Measurements from ENCODE around the gene ARAP3. TPM values are rescaled to one million over a fixed set of nuclear protein-coding genes. Genes with fewer than 3 reads are reported as not detected.

The ARAP3 gene
- total and polyA plus RNA-seq, 9 of the 15 experiments (the other 6 are each of a cell fraction or from before 2014, with no cell fraction given) = 0.83 to 25.7 (median 6.4) TPM

DNA sequence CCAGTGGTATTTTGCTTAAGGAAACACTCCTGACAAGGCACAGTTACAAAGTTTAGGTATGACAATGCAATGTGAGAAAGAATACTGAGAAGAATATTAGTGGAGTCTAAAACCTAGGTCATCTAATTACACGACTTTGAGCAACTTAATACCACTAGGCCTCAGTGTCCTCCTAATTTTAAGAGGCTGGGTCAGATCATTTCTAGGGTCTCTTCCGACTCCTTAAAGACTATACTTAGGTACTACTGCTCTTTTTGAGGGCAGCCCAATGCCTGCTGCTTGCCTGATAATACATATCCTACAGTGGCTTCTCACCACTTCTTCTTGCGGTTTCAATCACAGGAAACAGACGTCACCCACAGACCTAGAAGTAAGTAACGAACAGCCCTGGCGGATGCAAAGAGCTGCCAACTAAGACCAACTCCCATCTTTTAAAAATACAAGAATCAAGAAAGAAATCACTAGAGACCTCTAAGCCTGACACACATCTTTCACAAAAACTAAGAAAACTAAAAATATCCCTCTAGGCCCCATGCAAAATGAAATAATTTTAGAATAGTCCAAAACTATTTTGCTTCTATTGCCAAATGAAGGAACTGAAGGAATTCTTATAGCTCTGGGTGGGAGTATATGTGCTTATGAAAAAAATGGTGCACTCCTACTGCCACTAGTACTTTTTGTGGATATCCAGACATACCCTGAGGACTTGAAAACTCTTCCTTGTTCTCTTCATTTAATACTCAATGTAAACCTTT is 76.3 kb downstream of the ARAP3 start (continued):
- TF ChIP-seq, protein P1, sequence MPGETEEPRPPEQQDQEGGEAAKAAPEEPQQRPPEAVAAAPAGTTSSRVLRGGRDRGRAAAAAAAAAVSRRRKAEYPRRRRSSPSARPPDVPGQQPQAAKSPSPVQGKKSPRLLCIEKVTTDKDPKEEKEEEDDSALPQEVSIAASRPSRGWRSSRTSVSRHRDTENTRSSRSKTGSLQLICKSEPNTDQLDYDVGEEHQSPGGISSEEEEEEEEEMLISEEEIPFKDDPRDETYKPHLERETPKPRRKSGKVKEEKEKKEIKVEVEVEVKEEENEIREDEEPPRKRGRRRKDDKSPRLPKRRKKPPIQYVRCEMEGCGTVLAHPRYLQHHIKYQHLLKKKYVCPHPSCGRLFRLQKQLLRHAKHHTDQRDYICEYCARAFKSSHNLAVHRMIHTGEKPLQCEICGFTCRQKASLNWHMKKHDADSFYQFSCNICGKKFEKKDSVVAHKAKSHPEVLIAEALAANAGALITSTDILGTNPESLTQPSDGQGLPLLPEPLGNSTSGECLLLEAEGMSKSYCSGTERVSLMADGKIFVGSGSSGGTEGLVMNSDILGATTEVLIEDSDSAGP (CRISPR knock-in tag; IDR thresholded peaks at IDR 0.05) = no peak
- TF ChIP-seq NFRKB (IDR thresholded peaks at IDR 0.05; ENCODE audit: low read depth) = no peak
- TF ChIP-seq NFXL1 (CRISPR knock-in tag; IDR thresholded peaks at IDR 0.05) = no peak
- TF ChIP-seq, protein P2, sequence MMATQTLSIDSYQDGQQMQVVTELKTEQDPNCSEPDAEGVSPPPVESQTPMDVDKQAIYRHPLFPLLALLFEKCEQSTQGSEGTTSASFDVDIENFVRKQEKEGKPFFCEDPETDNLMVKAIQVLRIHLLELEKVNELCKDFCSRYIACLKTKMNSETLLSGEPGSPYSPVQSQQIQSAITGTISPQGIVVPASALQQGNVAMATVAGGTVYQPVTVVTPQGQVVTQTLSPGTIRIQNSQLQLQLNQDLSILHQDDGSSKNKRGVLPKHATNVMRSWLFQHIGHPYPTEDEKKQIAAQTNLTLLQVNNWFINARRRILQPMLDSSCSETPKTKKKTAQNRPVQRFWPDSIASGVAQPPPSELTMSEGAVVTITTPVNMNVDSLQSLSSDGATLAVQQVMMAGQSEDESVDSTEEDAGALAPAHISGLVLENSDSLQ (IDR thresholded peaks at IDR 0.05) = peak; percentile 72
- TF ChIP-seq ZNF764 (CRISPR knock-in tag; IDR thresholded peaks at IDR 0.05; ENCODE audit: low read depth) = no peak
- no peak for TF ChIP-seq ZNF436 (CRISPR knock-in tag; IDR thresholded peaks at IDR 0.05)
- peak; percentile 39; the same call in 1 of the 2 replicates for TF ChIP-seq ZBTB17 (CRISPR knock-in tag; IDR thresholded peaks at IDR 0.05)
- peak; percentile 92 to 95 for TF ChIP-seq KDM1A (IDR thresholded peaks at IDR 0.05)
- no peak for TF ChIP-seq HMG20B (CRISPR knock-in tag; IDR thresholded peaks at IDR 0.05)
- no peak for TF ChIP-seq CAMTA2 (CRISPR knock-in tag; conservative IDR thresholded peaks at IDR 0.05)
- TF ChIP-seq ZSCAN29 (IDR thresholded peaks at IDR 0.05) = no peak
- no peak for TF ChIP-seq ZNF3 (CRISPR knock-in tag; IDR thresholded peaks at IDR 0.05)
- TF ChIP-seq ZNF217 (CRISPR knock-in tag; IDR thresholded peaks at IDR 0.05) = no peak
- peak in 1 of 2 experiments; percentile 53; a peak in 2 of 4 replicates for TF ChIP-seq MAZ (CRISPR knock-in tag; conservative IDR thresholded peaks at IDR 0.05 in 1 of 2, IDR thresholded peaks at IDR 0.05 in 1 of 2)
- TF ChIP-seq ATF1 (CRISPR knock-in tag; IDR thresholded peaks at IDR 0.05) = no peak
- peak; percentile 85 for TF ChIP-seq ATF1 (tag; IDR thresholded peaks at IDR 0.05)
- no peak for TF ChIP-seq PHF8 (IDR thresholded peaks at IDR 0.05; ENCODE audit: borderline replicate concordance, low read length)
- TF ChIP-seq, protein P3, sequence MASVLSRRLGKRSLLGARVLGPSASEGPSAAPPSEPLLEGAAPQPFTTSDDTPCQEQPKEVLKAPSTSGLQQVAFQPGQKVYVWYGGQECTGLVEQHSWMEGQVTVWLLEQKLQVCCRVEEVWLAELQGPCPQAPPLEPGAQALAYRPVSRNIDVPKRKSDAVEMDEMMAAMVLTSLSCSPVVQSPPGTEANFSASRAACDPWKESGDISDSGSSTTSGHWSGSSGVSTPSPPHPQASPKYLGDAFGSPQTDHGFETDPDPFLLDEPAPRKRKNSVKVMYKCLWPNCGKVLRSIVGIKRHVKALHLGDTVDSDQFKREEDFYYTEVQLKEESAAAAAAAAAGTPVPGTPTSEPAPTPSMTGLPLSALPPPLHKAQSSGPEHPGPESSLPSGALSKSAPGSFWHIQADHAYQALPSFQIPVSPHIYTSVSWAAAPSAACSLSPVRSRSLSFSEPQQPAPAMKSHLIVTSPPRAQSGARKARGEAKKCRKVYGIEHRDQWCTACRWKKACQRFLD (CRISPR knock-in tag; IDR thresholded peaks at IDR 0.05) = peak; percentile 90; the same call in 1 of the 2 replicates
- TF ChIP-seq, protein P4, sequence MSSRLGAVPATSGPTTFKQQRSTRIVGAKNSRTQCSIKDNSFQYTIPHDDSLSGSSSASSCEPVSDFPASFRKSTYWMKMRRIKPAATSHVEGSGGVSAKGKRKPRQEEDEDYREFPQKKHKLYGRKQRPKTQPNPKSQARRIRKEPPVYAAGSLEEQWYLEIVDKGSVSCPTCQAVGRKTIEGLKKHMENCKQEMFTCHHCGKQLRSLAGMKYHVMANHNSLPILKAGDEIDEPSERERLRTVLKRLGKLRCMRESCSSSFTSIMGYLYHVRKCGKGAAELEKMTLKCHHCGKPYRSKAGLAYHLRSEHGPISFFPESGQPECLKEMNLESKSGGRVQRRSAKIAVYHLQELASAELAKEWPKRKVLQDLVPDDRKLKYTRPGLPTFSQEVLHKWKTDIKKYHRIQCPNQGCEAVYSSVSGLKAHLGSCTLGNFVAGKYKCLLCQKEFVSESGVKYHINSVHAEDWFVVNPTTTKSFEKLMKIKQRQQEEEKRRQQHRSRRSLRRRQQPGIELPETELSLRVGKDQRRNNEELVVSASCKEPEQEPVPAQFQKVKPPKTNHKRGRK (tag; IDR thresholded peaks at IDR 0.05) = no peak
- TF ChIP-seq, protein P5, sequence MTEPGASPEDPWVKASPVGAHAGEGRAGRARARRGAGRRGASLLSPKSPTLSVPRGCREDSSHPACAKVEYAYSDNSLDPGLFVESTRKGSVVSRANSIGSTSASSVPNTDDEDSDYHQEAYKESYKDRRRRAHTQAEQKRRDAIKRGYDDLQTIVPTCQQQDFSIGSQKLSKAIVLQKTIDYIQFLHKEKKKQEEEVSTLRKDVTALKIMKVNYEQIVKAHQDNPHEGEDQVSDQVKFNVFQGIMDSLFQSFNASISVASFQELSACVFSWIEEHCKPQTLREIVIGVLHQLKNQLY (CRISPR knock-in tag; conservative IDR thresholded peaks at IDR 0.05) = no peak
- 0 out of 2 replicates have a peak, but pooled peaks have one; percentile 18 for TF ChIP-seq ZKSCAN1 (IDR thresholded peaks at IDR 0.05; ENCODE audit: low read depth, low read length)
- no peak for TF ChIP-seq ZNF12 (CRISPR knock-in tag; IDR thresholded peaks at IDR 0.05)
- TF ChIP-seq XRCC4 (IDR thresholded peaks at IDR 0.05; ENCODE audit: extremely low read depth, insufficient read depth, insufficient read length) = no peak
- TF ChIP-seq ZNF584 (CRISPR knock-in tag; IDR thresholded peaks at IDR 0.05; ENCODE audit: low read depth) = peak; percentile 81

Data from K562 (cell line).